Caki2 (cell line): ENCODE measurements around the gene CFAP46. TPM values are rescaled to one million over a fixed set of nuclear protein-coding genes. Genes with fewer than 3 reads are reported as not detected.
"Not testable (repeated sequence)": the region's sequence is repeated elsewhere in the genome, so short reads cannot be mapped to it uniquely, and the experiment has no call there.

Experiments
- DNase-seq: peaks from one replicate; pipeline ENCODE4 v3.0.0-alpha.2; 2015; ENCODE audit warnings: low read depth
- in situ Hi-C: cut with HindIII; loops from 2 replicates; pipeline ENCODE4 v1.10.0; 2016; ENCODE audit warnings: low sequenced_read_pairs, low pct_unique_long_range_greater_than_20kb, mixed read lengths
- total RNA-seq: library from RNA; depleted of rRNA; stranded (reverse); fragments of >200 nt; shearing (Covaris generic); gene quantifications from 2 replicates; pipeline ENCODE4 v1.2.3, GENCODE V29; 2014; ENCODE audit warnings: low replicate concordance

CFAP46 gene
- total RNA-seq, 1 experiment from 2014 or later: not detected

- no peak for DNase-seq
- in situ Hi-C loops: no loop called here
Measured at GRCh38 chr10:132937861-132938260, 4.5 kb downstream of the CFAP46 start.

- in situ Hi-C loops: no loop called here
- no peak for DNase-seq
Measured at GRCh38 chr10:132934953-132935352, 7.4 kb downstream of the CFAP46 start.

GRCh38 chr10:132933308-132934042 lies 8.9 kb downstream of the CFAP46 start:
- in situ Hi-C loops: no loop called here
- no peak for DNase-seq

GRCh38 chr10:132932461-132933307 lies 9.7 kb downstream of the CFAP46 start:
- in situ Hi-C loops: no loop called here

GRCh38 chr10:132931258-132932250 lies 10.8 kb downstream of the CFAP46 start:
- in situ Hi-C loops, DNase-seq: not testable (repeated sequence)

More at GRCh38 chr10:132932461-132933307, 9.7 kb downstream of the CFAP46 start:
- DNase-seq: no peak

DNA sequence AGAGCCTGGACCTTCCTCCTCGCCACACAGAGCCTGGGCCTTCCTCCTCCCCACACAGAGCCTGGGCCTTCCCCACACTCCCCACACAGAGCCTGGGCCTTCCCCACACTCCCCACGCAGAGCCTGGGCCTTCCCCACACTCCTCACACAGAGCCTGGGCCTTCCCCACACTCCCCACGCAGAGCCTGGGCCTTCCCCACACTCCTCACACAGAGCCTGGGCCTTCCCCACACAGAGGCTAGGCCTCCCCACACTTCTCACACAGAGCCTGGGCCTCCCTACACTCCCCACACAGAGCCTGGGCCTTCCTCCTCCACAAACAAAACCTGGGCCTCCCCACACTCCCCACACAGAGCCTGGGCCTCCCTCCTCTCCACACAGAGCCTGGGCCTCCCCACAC lies 11.7 kb downstream of the CFAP46 start:
- in situ Hi-C loops, DNase-seq: not testable (repeated sequence)

- DNase-seq: no peak
- in situ Hi-C loops: no loop called here
Measured at GRCh38 chr10:132929953-132930548, 12.3 kb downstream of the CFAP46 start.

- in situ Hi-C loops: no loop called here
- no peak for DNase-seq
Measured at GRCh38 chr10:132929480-132929879, 12.9 kb downstream of the CFAP46 start.

DNA sequence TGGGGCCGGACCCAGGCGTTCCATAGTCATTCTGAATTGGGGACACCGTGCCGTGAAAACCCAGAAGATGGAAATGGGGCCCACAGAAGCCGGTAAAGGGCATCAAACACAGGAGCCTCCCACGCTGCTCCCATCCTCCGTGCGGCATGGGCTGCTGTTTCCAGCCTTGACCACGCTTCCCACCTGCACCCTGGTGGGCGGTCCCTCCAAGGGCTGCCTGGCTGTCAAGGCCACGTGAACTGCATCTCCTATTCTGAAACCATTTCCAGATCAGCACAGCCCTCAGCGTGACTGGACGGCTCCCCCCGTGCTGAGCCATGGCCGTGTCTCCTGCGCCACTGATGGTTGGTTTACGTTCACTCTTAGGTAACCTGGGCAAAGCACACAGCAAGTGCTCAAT lies 14.1 kb downstream of the CFAP46 start:
- no peak for DNase-seq
- in situ Hi-C loops: no loop called here

DNA sequence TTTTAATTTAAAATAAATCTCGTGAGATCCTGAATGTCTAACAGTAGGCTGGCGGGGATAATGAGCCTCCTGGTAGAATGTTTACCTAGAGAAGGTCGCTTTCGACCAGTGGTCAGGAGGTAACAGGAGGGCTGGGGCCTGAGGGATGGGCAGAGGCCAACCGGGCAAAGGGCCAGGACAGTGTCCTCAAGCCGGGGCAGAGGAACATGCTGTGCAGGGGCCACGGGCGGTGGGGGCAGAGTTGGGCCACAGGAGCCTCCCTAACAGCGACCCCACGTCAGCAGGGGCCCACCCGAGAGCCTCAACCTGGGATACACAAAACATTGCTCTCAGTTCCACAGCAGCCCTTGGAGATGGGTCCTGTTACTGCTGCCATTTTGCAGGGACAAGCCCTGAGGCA lies 14.5 kb downstream of the CFAP46 start:
- in situ Hi-C loops: no loop called here
- no peak for DNase-seq

- in situ Hi-C loops: no loop called here
- no peak for DNase-seq
Measured at GRCh38 chr10:132926777-132927650, 15.4 kb downstream of the CFAP46 start.

DNA sequence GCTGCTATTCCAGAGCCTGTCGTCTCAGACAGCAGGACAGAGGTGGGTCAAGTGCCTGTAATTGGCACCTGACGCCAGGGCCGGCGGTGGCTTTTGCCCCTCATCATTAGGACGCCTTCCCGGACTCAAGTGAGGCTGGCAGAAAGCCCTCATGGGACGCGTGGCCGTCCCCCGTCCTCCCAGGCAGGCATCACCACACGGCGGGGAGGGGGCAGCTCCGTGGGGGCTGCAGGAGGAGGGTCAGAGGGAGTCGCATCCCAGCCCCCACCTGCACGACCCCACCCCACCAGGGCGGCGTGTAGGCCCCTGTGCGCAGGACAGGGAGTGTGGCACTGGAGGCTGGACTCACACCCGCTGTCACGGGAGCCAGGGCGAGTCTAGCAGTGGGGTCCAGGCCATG lies 16.3 kb downstream of the CFAP46 start:
- in situ Hi-C loops: no loop called here
- no peak for DNase-seq

GRCh38 chr10:132925614-132926013 lies 16.8 kb downstream of the CFAP46 start:
- no peak for DNase-seq
- in situ Hi-C loops: no loop called here

GRCh38 chr10:132925071-132925561 lies 17.3 kb downstream of the CFAP46 start:
- DNase-seq: no peak
- in situ Hi-C loops: no loop called here

DNA sequence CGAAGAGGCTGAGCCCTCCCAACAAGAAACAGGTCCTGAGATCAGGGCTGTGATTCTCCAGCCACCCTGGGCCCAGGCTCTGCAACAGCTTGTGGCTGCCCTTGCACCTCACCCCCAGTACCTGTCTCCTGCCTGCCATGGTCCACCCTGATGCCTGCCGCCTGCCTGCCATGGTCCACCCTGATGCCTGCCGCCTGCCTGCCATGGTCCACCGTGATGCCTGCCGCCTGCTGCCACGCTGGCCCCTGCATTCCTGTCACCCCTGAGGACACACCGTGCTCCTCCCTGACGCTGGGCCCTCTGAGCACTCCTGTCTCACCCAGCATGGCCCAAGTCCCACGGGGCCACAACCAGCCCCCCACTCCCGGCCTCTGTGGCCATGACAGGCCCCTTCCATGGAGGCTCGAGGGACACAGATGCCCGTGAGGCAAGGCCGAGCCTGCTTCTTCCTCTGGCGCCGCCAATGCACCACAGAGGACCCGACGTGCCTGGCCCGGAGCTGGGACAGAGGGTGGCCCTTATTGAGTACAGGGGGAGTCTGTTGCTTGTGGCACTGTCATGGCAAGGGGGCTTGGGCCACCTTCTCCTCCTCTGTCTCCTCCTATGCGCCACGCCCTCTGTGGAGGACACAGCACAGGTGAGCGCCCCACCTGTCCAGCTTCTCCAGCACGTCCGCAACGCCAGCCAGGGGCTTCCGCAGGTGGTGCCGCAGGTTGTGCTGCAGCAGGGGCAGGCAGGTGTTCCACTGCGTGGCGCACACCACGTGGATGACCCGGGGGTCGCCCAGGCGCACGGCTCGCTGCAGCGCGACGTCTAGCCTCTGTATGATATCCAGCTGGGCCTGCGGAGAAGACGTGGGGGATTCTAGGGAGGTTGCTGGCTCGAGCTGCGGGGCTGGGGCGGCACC lies 18.1 kb downstream of the CFAP46 start:
- in situ Hi-C loops: no loop called here

DNA sequence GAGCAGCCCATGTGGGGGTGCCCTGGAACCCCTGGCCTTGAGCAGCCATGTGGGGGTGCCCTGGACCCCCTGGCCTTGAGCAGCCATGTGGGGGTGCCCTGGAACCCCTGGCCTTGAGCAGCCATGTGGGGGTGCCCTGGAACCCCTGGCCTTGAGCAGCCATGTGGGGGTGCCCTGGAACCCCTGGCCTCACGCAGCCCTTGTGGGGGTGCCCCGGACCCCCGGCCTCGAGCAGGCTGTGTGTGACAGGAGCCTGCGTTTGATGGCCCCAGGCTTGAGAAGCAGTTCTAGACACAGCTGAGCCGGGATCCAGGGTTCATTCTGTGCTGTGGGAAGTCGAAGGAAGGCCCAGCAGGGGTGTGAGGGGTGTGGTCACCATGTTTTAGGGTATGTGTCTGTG lies 19.0 kb downstream of the CFAP46 start:
- DNase-seq, in situ Hi-C loops: not testable (repeated sequence)

More for the DNA sequence above, 18.1 kb downstream of the CFAP46 start:
- DNase-seq: no peak
